ENCODE measurements around the gene DYRK1A.
"Not testable (repeated sequence)": the region's sequence is repeated elsewhere in the genome, so short reads cannot be mapped to it uniquely, and the experiment has no call there.

The DYRK1A gene

GRCh38 chr21:37549730-37550129 lies 183.2 kb downstream of the DYRK1A start:
- not testable (repeated sequence) for H2BK5ac ChIP-seq (ENCODE audit: low read length); H3K9ac ChIP-seq (ENCODE audit: low read depth, low read length, poor library complexity); H2BK12ac ChIP-seq (ENCODE audit: low read length); H3K9me3 ChIP-seq (replicated peaks in 1 of 2; ENCODE audit: control insufficient read depth in 2 of 2, insufficient read depth in 1 of 2, low read depth in 1 of 2, low read length in 2 of 2); H3K4ac ChIP-seq (ENCODE audit: low read length); H3K4me1 ChIP-seq (ENCODE audit: control insufficient read depth in 2 of 2, insufficient read depth in 1 of 2, low read depth in 1 of 2, low read length in 2 of 2); H2AFZ ChIP-seq (ENCODE audit: low read length); H4K8ac ChIP-seq (ENCODE audit: low read depth, low read length); H2BK15ac ChIP-seq (ENCODE audit: low read length); H3K79me1 ChIP-seq (ENCODE audit: low read depth, low read length); H3K4me3 ChIP-seq (ENCODE audit: low read length in 2 of 2); H3K14ac ChIP-seq (ENCODE audit: low read length); H3K36me3 ChIP-seq (replicated peaks in 1 of 2; ENCODE audit: control insufficient read depth in 2 of 2, insufficient read depth in 2 of 2, low read length in 2 of 2); DNase-seq (ENCODE audit: low spot score); H3K18ac ChIP-seq (ENCODE audit: low read length); H3K27ac ChIP-seq (replicated peaks; ENCODE audit: low read length); H2AK5ac ChIP-seq (ENCODE audit: low read depth, low read length); H4K91ac ChIP-seq (ENCODE audit: low read depth, low read length, poor library complexity); H3K23ac ChIP-seq (ENCODE audit: low read depth, low read length, poor library complexity); H3K27me3 ChIP-seq (ENCODE audit: control insufficient read depth in 3 of 3, insufficient read depth in 3 of 3, low read depth in 1 of 3, low read length in 3 of 3); H2BK120ac ChIP-seq (ENCODE audit: low read depth, low read length); H3K4me2 ChIP-seq (ENCODE audit: insufficient read depth, low read length, poor library complexity, severe bottlenecking)
- WGBS, 2 donors (ENCODE audit: extremely low coverage in 2 of 2, insufficient read length in 2 of 2, insufficient replicate concordance in 1 of 2): no CpG with 5 or more reads among the region's 4 CpGs

GRCh38 chr21:37550157-37550556 lies 183.6 kb downstream of the DYRK1A start:
- H2BK15ac ChIP-seq (ENCODE audit: low read length): no peak overlapping the region
- H2BK120ac ChIP-seq (ENCODE audit: low read depth, low read length): no peak overlapping the region
- no peak overlapping the region for H2BK12ac ChIP-seq (ENCODE audit: low read length)
- H3K9ac ChIP-seq (ENCODE audit: low read depth, low read length, poor library complexity): no peak overlapping the region
- H3K9me3 ChIP-seq (replicated peaks in 1 of 2; ENCODE audit: control insufficient read depth in 2 of 2, insufficient read depth in 1 of 2, low read depth in 1 of 2, low read length in 2 of 2): no peaks in the 10 kb centered on the region
- H3K79me1 ChIP-seq (ENCODE audit: low read depth, low read length): no peaks in the 10 kb centered on the region
- peaks cover 0 to 3% (median 0%) of the 10 kb centered on the region in 3 experiments for H3K27me3 ChIP-seq (ENCODE audit: control insufficient read depth in 3 of 3, insufficient read depth in 3 of 3, low read depth in 1 of 3, low read length in 3 of 3)
- WGBS, 2 donors (ENCODE audit: extremely low coverage in 2 of 2, insufficient read length in 2 of 2, insufficient replicate concordance in 1 of 2): no CpG with 5 or more reads among the region's 9 CpGs
- no peak overlapping the region for H2AK5ac ChIP-seq (ENCODE audit: low read depth, low read length)
- no peak overlapping the region for H4K91ac ChIP-seq (ENCODE audit: low read depth, low read length, poor library complexity)
- H2BK5ac ChIP-seq (ENCODE audit: low read length): no peak overlapping the region
- H3K23ac ChIP-seq (ENCODE audit: low read depth, low read length, poor library complexity): no peak overlapping the region
- H2AFZ ChIP-seq (ENCODE audit: low read length): no peak overlapping the region
- no peak overlapping the region for H3K4me3 ChIP-seq (ENCODE audit: low read length in 2 of 2)
- no peak overlapping the region for H3K14ac ChIP-seq (ENCODE audit: low read length)
- no peak for DNase-seq (ENCODE audit: low spot score)
- H3K4ac ChIP-seq (ENCODE audit: low read length): no peak overlapping the region
- peaks cover 0 to 9% of the 10 kb centered on the region in 2 donors for H3K4me1 ChIP-seq (ENCODE audit: control insufficient read depth in 2 of 2, insufficient read depth in 1 of 2, low read depth in 1 of 2, low read length in 2 of 2)
- H3K4me2 ChIP-seq (ENCODE audit: insufficient read depth, low read length, poor library complexity, severe bottlenecking): no peak overlapping the region
- no peak overlapping the region for H3K18ac ChIP-seq (ENCODE audit: low read length)
- H3K36me3 ChIP-seq (replicated peaks in 1 of 2; ENCODE audit: control insufficient read depth in 2 of 2, insufficient read depth in 2 of 2, low read length in 2 of 2): no peaks in the 10 kb centered on the region
- no peak overlapping the region for H3K27ac ChIP-seq (replicated peaks; ENCODE audit: low read length)
- no peak overlapping the region for H4K8ac ChIP-seq (ENCODE audit: low read depth, low read length)

- peak overlapping the region; percentile 68 for H2AFZ ChIP-seq (ENCODE audit: low read length)
- H2BK120ac ChIP-seq (ENCODE audit: low read depth, low read length): no peak overlapping the region
- no peak overlapping the region for H3K4me3 ChIP-seq (ENCODE audit: low read length in 2 of 2)
- no peak overlapping the region for H4K91ac ChIP-seq (ENCODE audit: low read depth, low read length, poor library complexity)
- H3K14ac ChIP-seq (ENCODE audit: low read length): no peak overlapping the region
- H4K8ac ChIP-seq (ENCODE audit: low read depth, low read length): no peak overlapping the region
- WGBS, 2 donors (ENCODE audit: extremely low coverage in 2 of 2, insufficient read length in 2 of 2, insufficient replicate concordance in 1 of 2): no CpG with 5 or more reads among the region's 12 CpGs
- no peak overlapping the region for H3K9ac ChIP-seq (ENCODE audit: low read depth, low read length, poor library complexity)
- peaks cover 1 to 9% of the 10 kb centered on the region in 2 donors for H3K4me1 ChIP-seq (ENCODE audit: control insufficient read depth in 2 of 2, insufficient read depth in 1 of 2, low read depth in 1 of 2, low read length in 2 of 2)
- H3K36me3 ChIP-seq (replicated peaks in 1 of 2; ENCODE audit: control insufficient read depth in 2 of 2, insufficient read depth in 2 of 2, low read length in 2 of 2): no peaks in the 10 kb centered on the region
- no peak overlapping the region for H2AK5ac ChIP-seq (ENCODE audit: low read depth, low read length)
- no peak overlapping the region for H3K27ac ChIP-seq (replicated peaks; ENCODE audit: low read length)
- no peak overlapping the region for H2BK15ac ChIP-seq (ENCODE audit: low read length)
- no peak overlapping the region for H3K18ac ChIP-seq (ENCODE audit: low read length)
- no peak overlapping the region for H3K4ac ChIP-seq (ENCODE audit: low read length)
- no peaks in the 10 kb centered on the region for H3K9me3 ChIP-seq (replicated peaks in 1 of 2; ENCODE audit: control insufficient read depth in 2 of 2, insufficient read depth in 1 of 2, low read depth in 1 of 2, low read length in 2 of 2)
- no peak overlapping the region for H2BK12ac ChIP-seq (ENCODE audit: low read length)
- DNase-seq (ENCODE audit: low spot score): no peak
- no peak overlapping the region for H2BK5ac ChIP-seq (ENCODE audit: low read length)
- H3K79me1 ChIP-seq (ENCODE audit: low read depth, low read length): no peaks in the 10 kb centered on the region
- H3K27me3 ChIP-seq (ENCODE audit: control insufficient read depth in 3 of 3, insufficient read depth in 3 of 3, low read depth in 1 of 3, low read length in 3 of 3): peaks cover 0 to 3% (median 0%) of the 10 kb centered on the region in 3 experiments
- H3K4me2 ChIP-seq (ENCODE audit: insufficient read depth, low read length, poor library complexity, severe bottlenecking): no peak overlapping the region
- H3K23ac ChIP-seq (ENCODE audit: low read depth, low read length, poor library complexity): no peak overlapping the region
Measured at GRCh38 chr21:37550618-37551330, 184.2 kb downstream of the DYRK1A start.

- peak overlapping the region; percentile 68 for H2AFZ ChIP-seq (ENCODE audit: low read length)
- H2BK15ac ChIP-seq (ENCODE audit: low read length): no peak overlapping the region
- H3K9me3 ChIP-seq (replicated peaks in 1 of 2; ENCODE audit: control insufficient read depth in 2 of 2, insufficient read depth in 1 of 2, low read depth in 1 of 2, low read length in 2 of 2): no peaks in the 10 kb centered on the region
- no peak overlapping the region for H3K23ac ChIP-seq (ENCODE audit: low read depth, low read length, poor library complexity)
- H3K4me1 ChIP-seq (ENCODE audit: control insufficient read depth in 2 of 2, insufficient read depth in 1 of 2, low read depth in 1 of 2, low read length in 2 of 2): peaks cover 2 to 9% of the 10 kb centered on the region in 2 donors
- no peak overlapping the region for H3K27ac ChIP-seq (replicated peaks; ENCODE audit: low read length)
- H2BK120ac ChIP-seq (ENCODE audit: low read depth, low read length): no peak overlapping the region
- no peak overlapping the region for H4K8ac ChIP-seq (ENCODE audit: low read depth, low read length)
- no peak overlapping the region for H3K4ac ChIP-seq (ENCODE audit: low read length)
- no peaks in the 10 kb centered on the region for H3K79me1 ChIP-seq (ENCODE audit: low read depth, low read length)
- no peak overlapping the region for H3K4me3 ChIP-seq (ENCODE audit: low read length in 2 of 2)
- DNase-seq (ENCODE audit: low spot score): no peak
- no peak overlapping the region for H4K91ac ChIP-seq (ENCODE audit: low read depth, low read length, poor library complexity)
- peaks cover 0 to 3% (median 0%) of the 10 kb centered on the region in 3 experiments for H3K27me3 ChIP-seq (ENCODE audit: control insufficient read depth in 3 of 3, insufficient read depth in 3 of 3, low read depth in 1 of 3, low read length in 3 of 3)
- no peak overlapping the region for H3K14ac ChIP-seq (ENCODE audit: low read length)
- no peak overlapping the region for H3K18ac ChIP-seq (ENCODE audit: low read length)
- no peak overlapping the region for H3K4me2 ChIP-seq (ENCODE audit: insufficient read depth, low read length, poor library complexity, severe bottlenecking)
- no peak overlapping the region for H3K9ac ChIP-seq (ENCODE audit: low read depth, low read length, poor library complexity)
- WGBS, 2 donors (ENCODE audit: extremely low coverage in 2 of 2, insufficient read length in 2 of 2, insufficient replicate concordance in 1 of 2): no CpG with 5 or more reads among the region's 21 CpGs
- H3K36me3 ChIP-seq (replicated peaks in 1 of 2; ENCODE audit: control insufficient read depth in 2 of 2, insufficient read depth in 2 of 2, low read length in 2 of 2): no peaks in the 10 kb centered on the region
- no peak overlapping the region for H2AK5ac ChIP-seq (ENCODE audit: low read depth, low read length)
- H2BK12ac ChIP-seq (ENCODE audit: low read length): no peak overlapping the region
- H2BK5ac ChIP-seq (ENCODE audit: low read length): no peak overlapping the region
Measured at GRCh38 chr21:37551331-37551992, 184.9 kb downstream of the DYRK1A start.

Measured in neuronal stem cell (in vitro differentiated cells).